ENCODE data around the gene NAPG. TPM values are rescaled to one million over a fixed set of nuclear protein-coding genes. Genes with fewer than 3 reads are reported as not detected.

NAPG gene
- total and polyA plus RNA-seq, 9 of the 15 experiments (the other 6 are each of a cell fraction or from before 2014, with no cell fraction given): 31.6 to 63.3 (median 50.9) TPM

DNA sequence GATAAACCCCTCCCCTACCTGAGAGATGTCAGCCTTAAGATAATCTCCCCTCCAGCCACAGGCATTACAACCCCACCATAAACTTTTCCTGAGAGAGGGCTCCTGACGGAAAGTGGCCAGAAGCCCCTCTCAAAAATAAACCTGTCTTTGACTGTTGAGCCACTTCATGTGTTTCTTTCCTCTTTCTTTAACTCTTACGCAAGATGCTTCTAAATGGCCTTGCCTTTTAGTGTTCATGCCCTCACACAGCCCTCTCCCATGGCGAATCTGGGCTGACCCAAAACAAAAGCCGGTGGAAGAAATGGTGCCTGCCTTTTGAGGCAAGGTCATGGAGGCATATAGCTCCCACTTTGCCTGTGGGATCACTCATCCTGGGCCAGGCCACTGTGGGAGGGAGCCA lies 54.4 kb downstream of the NAPG start (continued):
- TF ChIP-seq, protein P1, sequence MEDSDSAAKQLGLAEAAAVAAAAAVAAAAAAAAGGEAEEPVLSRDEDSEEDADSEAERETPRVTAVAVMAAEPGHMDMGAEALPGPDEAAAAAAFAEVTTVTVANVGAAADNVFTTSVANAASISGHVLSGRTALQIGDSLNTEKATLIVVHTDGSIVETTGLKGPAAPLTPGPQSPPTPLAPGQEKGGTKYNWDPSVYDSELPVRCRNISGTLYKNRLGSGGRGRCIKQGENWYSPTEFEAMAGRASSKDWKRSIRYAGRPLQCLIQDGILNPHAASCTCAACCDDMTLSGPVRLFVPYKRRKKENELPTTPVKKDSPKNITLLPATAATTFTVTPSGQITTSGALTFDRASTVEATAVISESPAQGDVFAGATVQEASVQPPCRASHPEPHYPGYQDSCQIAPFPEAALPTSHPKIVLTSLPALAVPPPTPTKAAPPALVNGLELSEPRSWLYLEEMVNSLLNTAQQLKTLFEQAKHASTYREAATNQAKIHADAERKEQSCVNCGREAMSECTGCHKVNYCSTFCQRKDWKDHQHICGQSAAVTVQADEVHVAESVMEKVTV (CRISPR knock-in tag; IDR thresholded peaks at IDR 0.05): no peak
- peak; percentile 90 for TF ChIP-seq CEBPB (tag; IDR thresholded peaks at IDR 0.05)
- no peak for TF ChIP-seq CSDE1 (IDR thresholded peaks at IDR 0.05)
- no peak for TF ChIP-seq NFXL1 (CRISPR knock-in tag; IDR thresholded peaks at IDR 0.05)

DNA sequence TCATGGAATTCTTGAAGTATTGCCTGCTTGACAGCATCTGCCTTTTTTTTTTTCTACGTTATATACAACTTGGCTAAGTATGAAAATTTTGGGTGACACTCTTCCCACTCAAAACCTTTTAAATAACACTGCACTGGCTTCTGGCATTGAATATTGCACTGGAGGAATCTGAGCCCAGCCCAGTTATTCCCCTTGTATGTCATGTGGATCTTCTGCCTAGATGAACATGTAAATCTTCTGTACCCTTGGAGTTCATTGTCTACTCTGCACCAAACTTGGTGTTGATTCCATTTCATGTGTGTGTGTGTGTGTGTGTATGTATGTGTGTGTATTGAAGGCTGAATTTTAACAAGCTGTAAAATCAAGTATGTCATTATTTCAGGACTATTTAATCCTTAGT lies 59.4 kb downstream of the NAPG start:
- WGBS (ENCODE audit: insufficient coverage, low coverage, missing lambda C conversion rate): 0% methylated on average over 1 of the region's 1 CpG
- no peak for FAIRE-seq
- Histone ChIP-seq H2AFZ (ENCODE audit: low read depth, low read length) (no peak overlapping the region), H3K27me3 (ENCODE audit: control insufficient read depth in 2 of 2, insufficient read depth in 2 of 2, low read length in 2 of 2) (no peaks in the 10 kb centered on the region), H3K27ac (ENCODE audit: extremely low read depth, low read depth, low read length) (no peak overlapping the region), H4K20me1 (replicated peaks; ENCODE audit: control insufficient read depth, insufficient read depth, low read length) (no peaks in the 10 kb centered on the region), H3K4me1 (replicated peaks in 1 of 2; ENCODE audit: control insufficient read depth in 2 of 2, insufficient read depth in 2 of 2, low read length in 2 of 2) (peaks cover 3 to 6% of the 10 kb centered on the region in 2 experiments; a peak in 3 of 5 replicates), H3K9me1 (ENCODE audit: control insufficient read depth, insufficient read depth, low read length) (no peaks in the 10 kb centered on the region), H3K9me3 (replicated peaks; ENCODE audit: control insufficient read depth, insufficient read depth, low read depth, low read length) (no peaks in the 10 kb centered on the region; the same call in 1 of the 2 replicates), H3K79me2 (ENCODE audit: control insufficient read depth, insufficient read depth, low read length) (no peaks in the 10 kb centered on the region), H3K4me2 (ENCODE audit: insufficient read depth, low read length) (no peak overlapping the region), H3K36me3 (ENCODE audit: control insufficient read depth, insufficient read depth, low read length) (no peaks in the 10 kb centered on the region), H3K9ac (ENCODE audit: insufficient read depth in 1 of 2, low read depth in 2 of 2, low read length in 2 of 2) (no peak overlapping the region), H3K4me3 (no peak overlapping the region)
- ChIA-PET CTCF (ENCODE audit: low intra/inter-chr PET ratio) (no interaction called here), POLR2A (no interaction called here)
- BruUV-seq (replicated peaks): no TSS peak
- peak in 1 of 4 experiments; percentile 6 for DNase-seq (ENCODE audit: extremely low read depth in 1 of 4, low spot score in 3 of 4)
- intact Hi-C loops (cut with micrococcal nuclease): no loop called here
- no peak for ATAC-seq
- no peak for TF ChIP-seq CBFA2T2 (conservative IDR thresholded peaks at IDR 0.05)
- no peak for TF ChIP-seq XRCC4 (IDR thresholded peaks at IDR 0.05; ENCODE audit: extremely low read depth, insufficient read depth, insufficient read length)
- in situ Hi-C loops (cut with MboI): no loop called here
